VCaP (cell line): ENCODE measurements around the gene CAMKMT.

ENCODE experiments used
- H3K27ac ChIP-seq: fragments of 450-650 bp; 2 replicates; pipeline ENCODE4 v1.5.1; 2017
- CTCF ChIP-seq: fragments of 450-650 bp; conservative IDR thresholded peaks from 2 replicates; pipeline ENCODE4 v1.5.1; 2017; ENCODE audit warnings: mild to moderate bottlenecking, moderate library complexity

CAMKMT gene

GRCh38 chr2:44751754-44752479, 390.2 kb downstream of the CAMKMT start:
- no peak for TF ChIP-seq CTCF
- H3K27ac ChIP-seq = no peak overlapping the region

DNA sequence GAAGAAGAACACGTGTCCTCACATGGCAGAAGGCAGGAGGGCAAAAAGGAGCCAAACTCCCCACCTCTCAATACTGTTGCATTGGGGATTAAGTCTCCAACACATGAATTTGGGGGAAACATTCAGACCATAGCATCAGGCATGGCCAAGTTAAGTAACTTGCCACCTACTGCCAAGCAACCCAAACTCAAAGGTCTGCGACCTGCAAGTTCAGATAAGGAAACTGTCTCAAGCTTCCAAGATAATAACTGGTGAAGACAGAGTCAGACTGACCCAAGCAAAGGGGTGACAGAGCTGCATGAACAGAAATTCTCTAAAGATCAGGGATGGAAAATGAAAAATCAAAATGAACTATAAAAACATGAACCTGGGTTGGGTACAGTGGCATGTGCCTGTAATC, 391.0 kb downstream of the CAMKMT start:
- no peak overlapping the region for H3K27ac ChIP-seq
- TF ChIP-seq CTCF = no peak

DNA sequence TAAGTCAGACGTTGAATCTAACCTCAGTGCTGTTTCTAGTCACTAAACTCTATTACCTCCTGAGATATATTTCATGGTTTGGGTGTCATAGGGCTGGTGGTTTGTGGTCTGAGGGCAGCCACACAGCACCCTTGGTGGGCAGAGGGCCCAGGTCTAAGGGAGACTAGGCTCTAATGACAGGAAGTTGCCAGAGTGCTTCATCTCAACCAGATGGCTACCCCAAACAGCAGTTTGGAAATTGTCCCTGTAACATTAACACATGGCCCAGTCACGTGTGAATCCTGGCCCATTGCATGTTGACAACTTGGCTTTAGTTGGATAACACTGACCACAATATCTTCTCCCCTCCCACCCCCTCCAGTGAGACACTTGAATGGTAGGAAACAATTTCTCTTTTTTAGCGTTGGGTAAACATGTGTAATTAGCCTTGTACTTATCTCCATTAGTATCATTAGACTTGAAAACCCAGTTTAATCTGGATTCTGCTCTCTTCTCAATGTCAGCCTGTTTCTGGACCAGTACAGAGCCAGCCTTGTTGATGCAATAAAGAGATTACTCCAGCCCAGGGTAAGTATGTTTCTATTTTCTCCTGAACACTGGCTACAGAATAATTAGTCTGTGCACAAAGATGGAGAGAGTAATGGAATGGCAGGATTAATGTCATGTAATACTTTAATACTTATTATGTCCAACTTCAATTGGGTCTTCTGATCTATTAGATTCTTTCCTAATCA, 392.0 kb downstream of the CAMKMT start:
- no peak for TF ChIP-seq CTCF
- no peak overlapping the region for H3K27ac ChIP-seq

DNA sequence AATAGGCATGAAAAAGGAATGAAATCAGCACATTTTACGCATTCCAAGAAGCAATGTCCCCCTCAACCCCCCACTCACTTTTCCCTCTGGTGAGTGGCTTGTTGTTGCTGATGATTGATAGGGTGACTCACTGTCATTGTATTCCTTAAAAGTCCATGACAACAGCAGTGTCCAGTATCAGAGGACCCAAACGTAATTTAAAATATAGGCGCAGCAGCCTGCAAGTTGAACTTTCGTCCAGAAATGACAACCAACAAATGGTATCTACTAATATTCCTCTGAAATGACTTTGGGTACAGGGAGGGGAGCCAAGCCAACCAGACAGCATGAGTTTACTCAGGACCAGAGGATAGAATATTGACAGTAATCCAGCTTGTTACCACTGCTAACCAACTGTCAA, 396.8 kb downstream of the CAMKMT start:
- no peak for TF ChIP-seq CTCF
- no peak overlapping the region for H3K27ac ChIP-seq

- no peak for TF ChIP-seq CTCF
- H3K27ac ChIP-seq = no peak overlapping the region
Observed at GRCh38 chr2:44759823-44760222, 398.1 kb downstream of the CAMKMT start.

GRCh38 chr2:44763275-44763782, 401.6 kb downstream of the CAMKMT start:
- TF ChIP-seq CTCF = no peak
- H3K27ac ChIP-seq = no peak overlapping the region

GRCh38 chr2:44766220-44766619, 404.5 kb downstream of the CAMKMT start:
- TF ChIP-seq CTCF = no peak
- no peak overlapping the region for H3K27ac ChIP-seq
